Motor neuron (in vitro differentiated cells): ENCODE results near the gene GLT8D2. TPM values are rescaled to one million over a fixed set of nuclear protein-coding genes. Genes with fewer than 3 reads are reported as not detected.
A peak's percentile ranks its signal among the peaks of the same experiment; 100 is the strongest.

ENCODE experiments used
- ATAC-seq, 8 experiments: fragments of 200-7000 bp; cut with Tn5 transposase; replicated peaks in 6 of 8; 2 replicates each; pipeline ENCODE4 v1.8.0; 2021; ENCODE audit warnings: mild to moderate bottlenecking in 8 of 8, moderate library complexity in 8 of 8
- H3K27ac ChIP-seq, 2 donors: fragments of 250-450 bp; sonication (Bioruptor Pico); 2 replicates each; pipeline ENCODE4 v1.9.0; 2021; ENCODE audit warnings: antibody characterized with exemption in 2 of 2, mild to moderate bottlenecking in 2 of 2, moderate library complexity in 1 of 2
- H3K4me1 ChIP-seq, 2 donors: fragments of 250-450 bp; sonication (Bioruptor Pico); replicated peaks in 1 of 2; 2 replicates each; pipeline ENCODE4 v1.6.1; 2021; ENCODE audit warnings: antibody characterized with exemption in 2 of 2, mild to moderate bottlenecking in 2 of 2, moderate library complexity in 1 of 2
- H3K4me3 ChIP-seq, 5 donors: fragments of 250-450 bp; sonication (Bioruptor Pico); 2 replicates each; pipeline ENCODE4 v1.9.0; 2021; ENCODE audit warnings: antibody characterized with exemption in 5 of 5, mild to moderate bottlenecking in 5 of 5, moderate library complexity in 4 of 5
- WGBS, 10 experiments: fragments of 450-650 bp; shearing (Covaris generic); methylation state at CpG; one replicate each; pipeline ENCODE4 v1.0.0; 2022; 5-methylcytosine and 5-hydroxymethylcytosine counted together
- in situ Hi-C, 9 experiments: fragments of 400-800 bp; cut with MboI; loops; one replicate each; pipeline ENCODE4 v1.15.0; 2021; ENCODE audit warnings: low sequenced_read_pairs in 9 of 9, low pct_unique_long_range_greater_than_20kb in 2 of 9; ENCODE audit not compliant: unreplicated experiment in 9 of 9
- total RNA-seq, 8 experiments: library from RNA; unstranded; fragments of 300-600 nt; gene quantifications; 2 replicates each; pipeline versions ENCODE4 v1.2.3 to v1.2.4, GENCODE V29; 2022

The GLT8D2 gene
- total RNA-seq, 8 experiments from 2014 or later: 1.3 to 31.2 (median 3.4) TPM

GRCh38 chr12:103975368-103975767 is 74.6 kb downstream of the GLT8D2 start:
- in situ Hi-C loops: loop anchor here in 1 of 9 experiments (25.0 kb wide), 1 partner anchor 112 kb away; no protein-coding TSS in a partner anchor
- Histone ChIP-seq H3K4me3 (no peak overlapping the region), H3K4me1 (no peaks in the 10 kb centered on the region), H3K27ac (no peak overlapping the region)
- ATAC-seq: no peak
- WGBS, 10 experiments: 90 to 100% (median 100%) methylated on average over 1 to 2 of the region's 2 CpGs; no CpG with 5 or more reads in 2 of the 10 experiments

- WGBS, 10 experiments: 67 to 100% (median 100%) methylated on average over 1 to 2 of the region's 2 CpGs; no CpG with 5 or more reads in 1 of the 10 experiments
- no peak overlapping the region for H3K27ac ChIP-seq
- ATAC-seq: no peak
- H3K4me3 ChIP-seq: no peak overlapping the region
- H3K4me1 ChIP-seq: no peaks in the 10 kb centered on the region
- in situ Hi-C loops: loop anchor here in 1 of 9 experiments (25.0 kb wide), 1 partner anchor 138 kb away; no protein-coding TSS in a partner anchor
Measured at GRCh38 chr12:103973909-103974308, 76.1 kb downstream of the GLT8D2 start.

DNA sequence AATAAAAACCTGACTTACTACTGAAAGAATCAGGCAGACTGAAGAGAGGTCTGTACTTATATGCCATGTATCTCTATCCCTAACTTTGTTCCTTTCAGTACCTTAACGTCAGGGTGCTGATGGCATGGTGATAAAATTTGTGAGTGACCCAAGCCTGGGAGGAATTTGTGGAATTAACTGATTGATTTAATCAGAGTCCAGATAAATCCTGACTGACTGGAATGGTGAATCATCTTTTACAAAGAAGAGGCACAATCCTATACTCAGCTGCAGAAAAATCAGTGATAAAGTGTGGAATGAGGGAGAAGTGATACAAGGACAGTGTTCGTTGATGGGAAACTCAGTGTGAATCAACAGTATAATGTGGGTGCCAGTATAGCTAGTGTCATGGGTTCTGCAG is 80.6 kb downstream of the GLT8D2 start:
- ATAC-seq: no peak
- Histone ChIP-seq H3K4me1 (peaks cover 8 to 14% of the 10 kb centered on the region in 2 donors), H3K4me3 (no peak overlapping the region), H3K27ac (no peak overlapping the region)
- 0 to 100% (median 53%) methylated on average over 1 to 2 of the region's 2 CpGs; no CpG with 5 or more reads in 4 of the 10 experiments for WGBS, 10 experiments
- in situ Hi-C loops: loop anchor here in 1 of 9 experiments (25.0 kb wide), 1 partner anchor 143 kb away; no protein-coding TSS in a partner anchor

- 0 to 40% (median 0%) methylated on average over 1 of the region's 1 CpG; no CpG with 5 or more reads in 3 of the 10 experiments for WGBS, 10 experiments
- Histone ChIP-seq H3K4me3 (peak overlapping the region; percentile 57 to 91 (median 70)), H3K4me1 (peaks cover 21 to 29% of the 10 kb centered on the region in 2 donors), H3K27ac (peak overlapping the region; percentile 97 to 98)
- ATAC-seq: no peak
- in situ Hi-C loops: loop anchor here in 1 of 9 experiments (25.0 kb wide), 1 partner anchor 146 kb away; no protein-coding TSS in a partner anchor
Measured at GRCh38 chr12:103966736-103967135, 83.3 kb downstream of the GLT8D2 start.

DNA sequence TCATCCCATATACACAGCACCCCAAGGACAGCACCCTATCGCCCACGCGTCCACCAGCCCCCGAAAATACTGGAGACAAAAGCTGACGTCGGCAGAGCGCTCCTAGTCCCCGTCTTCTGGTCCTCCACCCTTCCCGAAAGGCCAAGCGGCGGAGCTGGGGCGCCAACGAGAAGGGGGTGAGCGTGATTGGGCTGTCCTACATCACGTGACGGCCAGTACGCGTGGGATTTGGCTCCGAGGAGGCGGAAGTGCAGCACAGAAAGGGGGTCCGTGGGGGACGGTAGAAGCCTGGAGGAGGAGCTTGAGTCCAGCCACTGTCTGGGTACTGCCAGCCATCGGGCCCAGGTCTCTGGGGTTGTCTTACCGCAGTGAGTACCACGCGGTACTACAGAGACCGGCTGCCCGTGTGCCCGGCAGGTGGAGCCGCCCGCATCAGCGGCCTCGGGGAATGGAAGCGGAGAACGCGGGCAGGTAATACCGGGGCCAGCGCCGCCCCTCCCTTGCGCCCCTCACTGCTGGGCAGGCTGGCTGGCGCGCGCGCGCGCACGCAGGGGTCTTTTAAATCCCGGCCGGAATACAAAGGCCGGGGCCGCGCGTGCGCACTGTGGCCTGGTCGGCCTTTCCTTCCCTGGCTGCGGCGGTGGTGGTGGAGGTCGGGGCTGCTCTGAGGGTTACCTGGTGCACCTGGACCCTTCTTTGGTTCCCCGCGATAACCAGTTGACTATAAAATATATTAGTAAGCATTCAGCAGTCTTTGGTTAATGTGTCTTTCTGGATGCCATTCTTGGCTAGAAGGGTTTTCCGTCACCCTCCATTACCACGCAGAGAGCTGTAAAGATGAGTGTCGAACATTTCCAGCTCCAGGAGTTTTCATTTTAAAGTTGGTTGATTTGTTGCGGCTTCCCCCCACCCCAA is 84.1 kb downstream of the GLT8D2 start, which contains the start of gene TDG:
TSS of gene TDG (plus strand) at position 283 of the 915 bp plus-strand sequence. CDS start at position 449, 166 bp downstream.
- 0 to 12% (median 0%) methylated on average over 1 to 39 of the region's 64 CpGs for WGBS, 10 experiments
- H3K27ac ChIP-seq: peak within 1 kb of the TSS; percentile 97 to 98
- H3K4me3 ChIP-seq: peak within 1 kb of the TSS; percentile 57 to 91 (median 70)
- peak; percentile 85 to 95 (median 93) for ATAC-seq
- in situ Hi-C loops: loop anchor here in 1 of 9 experiments (25.0 kb wide), 1 partner anchor 146 kb away; no protein-coding TSS in a partner anchor
- peaks cover 21 to 29% of the 10 kb centered on the region in 2 donors for H3K4me1 ChIP-seq

- in situ Hi-C loops: loop anchor here in 1 of 9 experiments (25.0 kb wide), 1 partner anchor 147 kb away; no protein-coding TSS in a partner anchor
- Histone ChIP-seq H3K4me1 (peaks cover 21 to 29% of the 10 kb centered on the region in 2 donors), H3K27ac (peak overlapping the region; percentile 97 to 98), H3K4me3 (peak overlapping the region; percentile 57 to 91 (median 70))
- no peak for ATAC-seq
- 0 to 3% (median 1%) methylated on average over 2 to 9 of the region's 11 CpGs; no CpG with 5 or more reads in 4 of the 10 experiments for WGBS, 10 experiments
Measured at GRCh38 chr12:103965255-103965589, 84.8 kb downstream of the GLT8D2 start.

DNA sequence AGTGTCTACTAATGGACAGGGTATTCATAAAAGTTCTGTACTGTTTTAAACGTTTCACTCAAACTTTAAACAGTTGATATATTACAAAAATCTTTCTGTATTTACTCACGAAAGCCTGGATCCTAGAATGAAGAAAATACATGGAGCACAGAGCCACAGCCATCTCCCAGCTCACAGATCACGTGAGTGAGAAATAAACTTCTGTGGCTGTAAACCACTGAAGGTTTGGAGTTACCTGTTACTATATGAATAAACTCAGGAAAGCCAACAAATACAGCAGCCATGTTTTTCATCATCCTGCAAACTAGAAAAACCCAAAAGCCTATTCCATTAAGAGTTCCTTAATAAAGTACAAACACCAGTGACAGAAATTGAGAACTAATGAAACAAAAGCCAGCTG is 85.2 kb downstream of the GLT8D2 start:
- in situ Hi-C loops: loop anchor here in 1 of 9 experiments (25.0 kb wide), 1 partner anchor 147 kb away; no protein-coding TSS in a partner anchor
- WGBS, 10 experiments: 0 to 21% (median 0%) methylated on average over 1 to 3 of the region's 3 CpGs
- peaks cover 21 to 29% of the 10 kb centered on the region in 2 donors for H3K4me1 ChIP-seq
- peak overlapping the region; percentile 97 to 98 for H3K27ac ChIP-seq
- no peak for ATAC-seq
- H3K4me3 ChIP-seq: peak overlapping the region; percentile 57 to 91 (median 70)

DNA sequence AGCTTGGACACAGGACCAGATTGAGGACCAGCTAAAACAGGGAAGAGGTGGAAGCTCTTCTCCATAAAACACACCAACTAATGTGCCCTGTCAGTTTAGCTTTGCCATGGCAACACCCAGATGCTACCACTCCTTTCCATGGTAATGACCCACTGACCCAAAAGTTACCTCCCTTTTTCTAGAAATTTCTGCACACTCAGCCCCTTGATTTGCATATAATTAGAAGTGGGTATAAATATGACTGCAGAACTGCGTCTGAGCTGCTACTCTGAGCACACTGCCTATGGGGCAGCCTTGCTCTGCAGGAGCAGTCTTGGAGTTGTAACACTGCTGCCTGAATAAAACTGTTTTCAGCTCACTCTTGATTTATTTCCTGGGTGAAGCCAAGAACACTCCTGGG is 87.5 kb downstream of the GLT8D2 start:
- Histone ChIP-seq H3K4me3 (no peak overlapping the region), H3K27ac (no peak overlapping the region), H3K4me1 (peaks cover 25% of the 10 kb centered on the region in 2 donors)
- 0% methylated on average over 1 of the region's 1 CpG; no CpG with 5 or more reads in 7 of the 10 experiments for WGBS, 10 experiments
- peak; percentile 11 to 33 (median 16) for ATAC-seq
- in situ Hi-C loops: loop anchor here in 1 of 9 experiments (25.0 kb wide), 1 partner anchor 150 kb away; no protein-coding TSS in a partner anchor

DNA sequence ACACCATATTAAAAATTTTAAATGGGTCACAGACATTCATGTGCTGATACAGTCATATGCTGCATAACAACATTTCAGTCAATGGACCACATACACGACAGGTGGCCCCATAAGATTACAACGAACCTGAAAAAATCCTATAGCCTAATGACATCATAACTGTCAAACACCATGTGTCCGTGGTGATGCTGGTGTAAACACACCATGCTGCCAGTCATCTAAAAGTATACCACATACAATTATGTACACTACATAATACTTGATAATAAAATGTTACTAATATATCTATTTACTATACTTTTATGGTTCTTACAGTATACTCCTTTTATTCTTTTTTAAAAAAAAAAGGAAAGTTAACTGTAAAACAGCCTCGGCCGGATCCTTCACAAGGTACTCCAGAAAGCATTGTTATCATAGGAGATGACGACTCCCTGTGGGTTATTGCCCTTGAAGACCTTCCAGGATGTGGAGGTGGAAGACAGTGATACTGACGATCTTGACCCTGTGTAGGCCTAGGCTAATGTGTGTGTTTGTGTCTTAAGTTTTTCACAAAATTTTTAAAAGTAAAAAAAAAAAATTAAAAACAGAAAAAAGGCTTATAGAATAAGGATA is 89.3 kb downstream of the GLT8D2 start:
- no peak overlapping the region for H3K27ac ChIP-seq
- no peak for ATAC-seq
- H3K4me3 ChIP-seq: no peak overlapping the region
- H3K4me1 ChIP-seq: peaks cover 18 to 20% of the 10 kb centered on the region in 2 donors
- WGBS, 10 experiments: 70 to 100% (median 92%) methylated on average over 1 to 7 of the region's 7 CpGs
- in situ Hi-C loops: loop anchor here in 1 of 9 experiments (25.0 kb wide), 1 partner anchor 152 kb away; no protein-coding TSS in a partner anchor

DNA sequence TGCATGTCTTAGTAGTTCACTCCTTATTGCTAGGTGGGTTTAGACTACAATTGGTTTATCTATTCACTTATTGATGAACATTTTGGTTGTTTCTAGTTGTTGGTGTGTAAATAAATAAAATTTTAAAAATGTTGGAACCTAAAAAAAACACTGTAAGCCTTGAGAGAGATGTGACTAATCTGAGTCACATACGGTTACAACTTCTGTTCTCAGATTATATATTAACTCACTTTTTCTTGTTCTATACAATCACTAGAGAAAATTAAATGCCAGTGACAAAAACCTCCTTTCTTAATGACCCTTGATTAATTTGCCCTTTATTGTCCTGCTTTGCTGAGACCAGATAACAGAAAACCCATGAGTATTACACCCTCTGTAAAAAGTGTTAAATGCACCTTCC is 91.4 kb downstream of the GLT8D2 start:
- H3K4me1 ChIP-seq: peaks cover 24 to 26% of the 10 kb centered on the region in 2 donors
- 17 to 100% (median 21%) methylated on average over 1 of the region's 1 CpG; no CpG with 5 or more reads in 4 of the 10 experiments for WGBS, 10 experiments
- in situ Hi-C loops: loop anchor here in 1 of 9 experiments (25.0 kb wide), 1 partner anchor 154 kb away; no protein-coding TSS in a partner anchor
- H3K27ac ChIP-seq: no peak overlapping the region
- no peak for ATAC-seq
- H3K4me3 ChIP-seq: no peak overlapping the region

DNA sequence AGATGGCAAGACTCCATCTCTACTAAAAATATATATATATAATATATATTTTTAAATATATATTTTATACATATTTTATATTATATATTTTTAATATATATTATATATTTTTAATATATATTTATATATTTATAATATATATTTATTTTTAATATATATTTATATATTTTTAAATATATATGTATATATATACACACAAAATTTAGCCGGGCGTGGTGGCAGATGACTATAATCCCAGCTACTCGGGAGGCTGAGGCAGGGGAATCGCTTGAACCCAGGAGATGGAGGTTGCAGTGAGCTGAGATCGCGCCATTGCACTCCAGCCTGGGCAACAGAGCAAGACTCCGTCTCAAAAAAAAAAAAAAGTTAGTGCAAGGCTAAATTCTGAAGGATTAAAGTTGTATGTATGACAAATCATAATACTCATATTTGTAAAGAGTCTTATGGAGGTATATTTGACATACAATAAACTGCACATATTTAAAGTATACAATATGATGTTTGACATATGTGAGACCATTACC is 92.1 kb downstream of the GLT8D2 start:
- ATAC-seq: no peak
- WGBS, 10 experiments: 68 to 86% (median 81%) methylated on average over 1 to 7 of the region's 7 CpGs; no CpG with 5 or more reads in 4 of the 10 experiments
- H3K4me3 ChIP-seq: peak overlapping the region in 4 of 5 donors; percentile 58 to 77 (median 70)
- H3K27ac ChIP-seq: peak overlapping the region; percentile 82 to 89
- in situ Hi-C loops: loop anchor here in 1 of 9 experiments (25.0 kb wide), 1 partner anchor 154 kb away; no protein-coding TSS in a partner anchor
- H3K4me1 ChIP-seq: peaks cover 22% of the 10 kb centered on the region in 2 donors

GRCh38 chr12:103956509-103957027 is 93.4 kb downstream of the GLT8D2 start:
- Histone ChIP-seq H3K27ac (peak overlapping the region; percentile 82 to 89), H3K4me1 (peaks cover 14 to 17% of the 10 kb centered on the region in 2 donors), H3K4me3 (peak overlapping the region; percentile 51 to 77 (median 68))
- ATAC-seq: peak; percentile 37 to 66 (median 62)
- 0 to 20% (median 1%) methylated on average over 1 to 17 of the region's 31 CpGs; no CpG with 5 or more reads in 3 of the 10 experiments for WGBS, 10 experiments
- in situ Hi-C loops: loop anchor here in 1 of 9 experiments (25.0 kb wide), 1 partner anchor 156 kb away; no protein-coding TSS in a partner anchor
